Measurements from ENCODE around the gene DEXI. TPM values are rescaled to one million over a fixed set of nuclear protein-coding genes. Genes with fewer than 3 reads are reported as not detected.

The DEXI gene
- total and polyA plus RNA-seq, 9 of the 15 experiments (the other 6 are each of a cell fraction or from before 2014, with no cell fraction given), result 2.9 to 40.1 (median 22.0) TPM

DNA sequence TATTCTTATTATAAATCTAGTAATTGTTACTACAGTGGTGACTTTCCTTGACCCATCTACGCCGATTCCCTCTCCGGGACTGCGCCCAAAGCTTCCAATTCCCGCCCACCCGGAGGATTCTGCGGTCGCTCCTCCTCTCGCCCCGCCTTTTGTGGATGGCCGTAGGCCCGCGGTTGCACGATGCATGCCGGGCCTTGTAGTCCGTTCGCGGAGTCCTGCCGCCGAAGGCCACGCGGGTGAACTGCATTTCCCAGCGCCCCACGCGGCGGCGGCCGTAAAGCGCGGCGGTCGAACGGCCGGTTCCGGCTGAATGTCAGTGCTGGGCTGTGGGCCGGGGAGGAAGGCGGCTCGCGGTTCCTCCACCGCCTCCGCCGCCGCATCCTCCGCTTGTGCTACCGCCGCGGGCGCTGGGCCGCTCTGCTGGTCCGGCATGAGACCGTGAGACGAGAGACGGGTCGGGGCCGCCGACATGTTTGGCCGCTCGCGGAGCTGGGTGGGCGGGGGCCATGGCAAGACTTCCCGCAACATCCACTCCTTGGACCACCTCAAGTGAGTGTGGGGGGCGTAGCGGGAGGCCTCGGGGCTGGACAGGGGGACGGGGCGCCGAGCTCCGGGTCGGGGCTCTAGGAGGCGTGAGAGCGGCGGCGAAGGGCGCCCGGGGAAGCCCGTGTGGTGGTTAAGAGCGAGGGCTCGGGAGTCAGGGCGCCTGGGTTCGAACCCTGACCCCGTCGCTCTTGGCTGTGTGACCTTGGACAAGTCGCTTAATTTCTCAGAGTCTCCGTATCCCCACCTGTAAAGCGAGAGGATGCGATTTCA lies 2.2 kb upstream of the DEXI start, which contains the start of gene CLEC16A (continued):
- TF ChIP-seq EGR1 (conservative IDR thresholded peaks at IDR 0.05) (peak; percentile 74), UBTF (IDR thresholded peaks at IDR 0.05; ENCODE audit: borderline replicate concordance in 1 of 2, low read depth in 2 of 2, low read length in 2 of 2) (peak; percentile 50 to 74; a peak in 2 of 4 replicates), KLF1 (tag; IDR thresholded peaks at IDR 0.05) (0 out of 2 replicates have a peak, but pooled peaks have one; percentile 34), TSC22D4 (tag; IDR thresholded peaks at IDR 0.05) (no peak), CBFA2T3 (IDR thresholded peaks at IDR 0.05) (no peak), KLF10 (CRISPR knock-in tag; IDR thresholded peaks at IDR 0.05) (no peak), PTRF (tag; IDR thresholded peaks at IDR 0.05) (no peak), SRSF3 (IDR thresholded peaks at IDR 0.05; ENCODE audit: insufficient read depth, low read length) (no peak), NR2C2 (CRISPR knock-in tag; IDR thresholded peaks at IDR 0.05) (peak; percentile 89), NR2C2 (tag; IDR thresholded peaks at IDR 0.05) (peak; percentile 88), SLC30A9 (CRISPR knock-in tag; IDR thresholded peaks at IDR 0.05) (no peak), CEBPB (tag; IDR thresholded peaks at IDR 0.05) (no peak), MNT (conservative IDR thresholded peaks at IDR 0.05) (peak; percentile 75 to 83), KLF13 (tag; IDR thresholded peaks at IDR 0.05; ENCODE audit: borderline replicate concordance, low read depth) (no peak), STAT5B (CRISPR knock-in tag; IDR thresholded peaks at IDR 0.05) (no peak), NFE2 (IDR thresholded peaks at IDR 0.05; ENCODE audit: low read depth) (no peak), ZNF507 (tag; conservative IDR thresholded peaks at IDR 0.05) (no peak), ZC3H11A (IDR thresholded peaks at IDR 0.05; ENCODE audit: low read depth, low read length) (no peak), ARHGAP35 (IDR thresholded peaks at IDR 0.05; ENCODE audit: partially characterized antibody) (no peak)
- TF ChIP-seq, protein P1, sequence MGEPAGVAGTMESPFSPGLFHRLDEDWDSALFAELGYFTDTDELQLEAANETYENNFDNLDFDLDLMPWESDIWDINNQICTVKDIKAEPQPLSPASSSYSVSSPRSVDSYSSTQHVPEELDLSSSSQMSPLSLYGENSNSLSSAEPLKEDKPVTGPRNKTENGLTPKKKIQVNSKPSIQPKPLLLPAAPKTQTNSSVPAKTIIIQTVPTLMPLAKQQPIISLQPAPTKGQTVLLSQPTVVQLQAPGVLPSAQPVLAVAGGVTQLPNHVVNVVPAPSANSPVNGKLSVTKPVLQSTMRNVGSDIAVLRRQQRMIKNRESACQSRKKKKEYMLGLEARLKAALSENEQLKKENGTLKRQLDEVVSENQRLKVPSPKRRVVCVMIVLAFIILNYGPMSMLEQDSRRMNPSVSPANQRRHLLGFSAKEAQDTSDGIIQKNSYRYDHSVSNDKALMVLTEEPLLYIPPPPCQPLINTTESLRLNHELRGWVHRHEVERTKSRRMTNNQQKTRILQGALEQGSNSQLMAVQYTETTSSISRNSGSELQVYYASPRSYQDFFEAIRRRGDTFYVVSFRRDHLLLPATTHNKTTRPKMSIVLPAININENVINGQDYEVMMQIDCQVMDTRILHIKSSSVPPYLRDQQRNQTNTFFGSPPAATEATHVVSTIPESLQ (CRISPR knock-in tag; IDR thresholded peaks at IDR 0.05), result 0 out of 2 replicates have a peak, but pooled peaks have one; percentile 70
- TF ChIP-seq, protein P2, sequence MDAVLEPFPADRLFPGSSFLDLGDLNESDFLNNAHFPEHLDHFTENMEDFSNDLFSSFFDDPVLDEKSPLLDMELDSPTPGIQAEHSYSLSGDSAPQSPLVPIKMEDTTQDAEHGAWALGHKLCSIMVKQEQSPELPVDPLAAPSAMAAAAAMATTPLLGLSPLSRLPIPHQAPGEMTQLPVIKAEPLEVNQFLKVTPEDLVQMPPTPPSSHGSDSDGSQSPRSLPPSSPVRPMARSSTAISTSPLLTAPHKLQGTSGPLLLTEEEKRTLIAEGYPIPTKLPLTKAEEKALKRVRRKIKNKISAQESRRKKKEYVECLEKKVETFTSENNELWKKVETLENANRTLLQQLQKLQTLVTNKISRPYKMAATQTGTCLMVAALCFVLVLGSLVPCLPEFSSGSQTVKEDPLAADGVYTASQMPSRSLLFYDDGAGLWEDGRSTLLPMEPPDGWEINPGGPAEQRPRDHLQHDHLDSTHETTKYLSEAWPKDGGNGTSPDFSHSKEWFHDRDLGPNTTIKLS (IDR thresholded peaks at IDR 0.05; ENCODE audit: borderline replicate concordance, low read depth), result peak; percentile 94

Data from K562 (cell line).